OCI-LY1 (cell line): ENCODE data around the gene PIM1.
A peak's percentile ranks its signal among the peaks of the same experiment; 100 is the strongest.

Source experiments
- H2AFZ ChIP-seq: fragments of 200-600 bp; sonication (generic), shearing (Covaris generic); 2 replicates; pipeline ENCODE4 v1.6.0; 2014; ENCODE audit warnings: antibody characterized with exemption, mild to moderate bottlenecking, low read length
- H3F3A ChIP-seq: fragments of 200-600 bp; sonication (generic), shearing (Covaris generic); 2 replicates; pipeline ENCODE4 v1.6.0; 2014; ENCODE audit warnings: mild to moderate bottlenecking, antibody characterized with exemption, low read length, moderate library complexity; ENCODE audit not compliant: insufficient read depth
- H3K27ac ChIP-seq: fragments of 200-600 bp; sonication (generic); 2 replicates; pipeline ENCODE4 v1.5.1; 2014; ENCODE audit warnings: low read length, mixed run types, mild to moderate bottlenecking, low read depth; ENCODE audit not compliant: poor library complexity, severe bottlenecking
- H3K27me3 ChIP-seq: fragments of 200-600 bp; sonication (generic); 2 replicates; pipeline ENCODE4 v1.6.0; 2014; ENCODE audit warnings: antibody characterized with exemption, mild to moderate bottlenecking, low read length, moderate library complexity; ENCODE audit not compliant: insufficient read depth
- H3K36me3 ChIP-seq: fragments of 200-600 bp; sonication (generic); 2 replicates; pipeline ENCODE4 v1.6.1; 2014; ENCODE audit warnings: mild to moderate bottlenecking, antibody characterized with exemption, low read length, moderate library complexity, mixed read lengths; ENCODE audit not compliant: insufficient read depth
- H3K4me1 ChIP-seq: fragments of 200-600 bp; sonication (generic); 2 replicates; pipeline ENCODE4 v1.5.1; 2014; ENCODE audit warnings: mild to moderate bottlenecking, low read length, moderate library complexity; ENCODE audit not compliant: insufficient read depth, severe bottlenecking
- H3K4me2 ChIP-seq: fragments of 200-600 bp; sonication (generic), shearing (Covaris generic); 2 replicates; pipeline ENCODE4 v1.6.1; 2014; ENCODE audit warnings: low read length
- H3K4me3 ChIP-seq: fragments of 200-600 bp; sonication (generic); 2 replicates; pipeline ENCODE4 v1.5.1; 2014; ENCODE audit warnings: low read length, low read depth, mild to moderate bottlenecking, mixed read lengths; ENCODE audit not compliant: poor library complexity, severe bottlenecking
- H3K79me2 ChIP-seq: fragments of 200-600 bp; shearing (Covaris generic); 2 replicates; pipeline ENCODE4 v1.6.1; 2016; ENCODE audit warnings: mixed run types, low read length, mixed read lengths; ENCODE audit not compliant: insufficient read depth
- H3K9ac ChIP-seq: fragments of 200-600 bp; sonication (generic), shearing (Covaris generic); 2 replicates; pipeline ENCODE4 v1.6.1; 2014; ENCODE audit warnings: mild to moderate bottlenecking, low read length, mixed read lengths
- H3K9me2 ChIP-seq: fragments of 200-600 bp; sonication (generic), shearing (Covaris generic); 2 replicates; pipeline ENCODE4 v1.6.1; 2014; ENCODE audit warnings: low read depth, mild to moderate bottlenecking, low read length, mixed read lengths
- H3K9me3 ChIP-seq: fragments of 200-600 bp; shearing (Covaris generic); 2 replicates; pipeline ENCODE4 v1.6.1; 2014; ENCODE audit warnings: low read length, mixed read lengths
- H4K20me1 ChIP-seq: fragments of 200-600 bp; sonication (generic), shearing (Covaris generic); 2 replicates; pipeline ENCODE4 v1.6.0; 2016; ENCODE audit warnings: mild to moderate bottlenecking, low read length; ENCODE audit not compliant: insufficient read depth
- CTCF ChIP-seq: fragments of 200-600 bp; sonication (generic), shearing (Covaris generic); IDR thresholded peaks from 2 replicates; pipeline ENCODE4 v1.5.1; 2017; ENCODE audit warnings: mild to moderate bottlenecking, antibody characterized with exemption, low read length, moderate library complexity, mixed read lengths
- EZH2 ChIP-seq: fragments of 200-600 bp; sonication (generic), shearing (Covaris generic); IDR thresholded peaks from 2 replicates; pipeline ENCODE4 v1.8.0; 2017; ENCODE audit warnings: borderline replicate concordance, mixed run types, mild to moderate bottlenecking, antibody characterized with exemption, low read length, moderate library complexity, mixed read lengths

PIM1 gene

GRCh38 chr6:37139230-37139962 lies 30.6 kb upstream of the PIM1 start:
- Histone ChIP-seq H3K79me2 (no peaks in the 10 kb centered on the region), H3K4me1 (peaks cover 74% of the 10 kb centered on the region), H3K9me3 (no peaks in the 10 kb centered on the region), H4K20me1 (no peaks in the 10 kb centered on the region), H3F3A (peaks cover 12% of the 10 kb centered on the region; the same call in 1 of the 2 replicates), H3K4me3 (no peak overlapping the region), H3K9ac (no peak overlapping the region), H3K36me3 (no peaks in the 10 kb centered on the region), H3K4me2 (no peak overlapping the region), H2AFZ (no peak overlapping the region), H3K27ac (peak overlapping the region; percentile 64), H3K27me3 (no peaks in the 10 kb centered on the region), H3K9me2 (no peaks in the 10 kb centered on the region)
- TF ChIP-seq CTCF, result no peak
- TF ChIP-seq EZH2, result no peak

- Histone ChIP-seq H2AFZ (no peak overlapping the region), H3K4me3 (no peak overlapping the region), H4K20me1 (no peaks in the 10 kb centered on the region), H3F3A (peaks cover 12% of the 10 kb centered on the region; the same call in 1 of the 2 replicates), H3K27me3 (no peaks in the 10 kb centered on the region), H3K4me2 (no peak overlapping the region), H3K9ac (no peak overlapping the region), H3K9me3 (no peaks in the 10 kb centered on the region), H3K4me1 (peaks cover 74% of the 10 kb centered on the region), H3K9me2 (no peaks in the 10 kb centered on the region), H3K27ac (peak overlapping the region; percentile 94), H3K36me3 (no peaks in the 10 kb centered on the region), H3K79me2 (no peaks in the 10 kb centered on the region)
- TF ChIP-seq CTCF, result no peak
- no peak for TF ChIP-seq EZH2
Measured at GRCh38 chr6:37140145-37140544, 29.8 kb upstream of the PIM1 start.

- Histone ChIP-seq H3K4me1 (peaks cover 69% of the 10 kb centered on the region), H3F3A (peaks cover 12% of the 10 kb centered on the region; the same call in 1 of the 2 replicates), H3K79me2 (no peaks in the 10 kb centered on the region), H3K9me2 (no peaks in the 10 kb centered on the region), H3K4me2 (peak overlapping the region; percentile 23; the same call in 1 of the 2 replicates), H3K36me3 (no peaks in the 10 kb centered on the region), H3K9me3 (no peaks in the 10 kb centered on the region), H3K27ac (peak overlapping the region; percentile 94), H3K4me3 (no peak overlapping the region), H3K27me3 (no peaks in the 10 kb centered on the region), H2AFZ (no peak overlapping the region), H4K20me1 (no peaks in the 10 kb centered on the region), H3K9ac (peak overlapping the region; percentile 40; the same call in 1 of the 2 replicates)
- TF ChIP-seq CTCF (no peak), EZH2 (no peak)
Measured at GRCh38 chr6:37141281-37142049, 28.5 kb upstream of the PIM1 start.
